CD4-positive, alpha-beta T cell treated with Interleukin-15 for 1 hour (primary cell): ENCODE measurements around the gene RAMP1.

Experiments used
- DNase-seq: peaks from one replicate; pipeline ENCODE4 v3.0.0-alpha.2; 2020

The RAMP1 gene

GRCh38 chr2:237896507-237896892 is 37.1 kb downstream of the RAMP1 start:
- no peak for DNase-seq

DNA sequence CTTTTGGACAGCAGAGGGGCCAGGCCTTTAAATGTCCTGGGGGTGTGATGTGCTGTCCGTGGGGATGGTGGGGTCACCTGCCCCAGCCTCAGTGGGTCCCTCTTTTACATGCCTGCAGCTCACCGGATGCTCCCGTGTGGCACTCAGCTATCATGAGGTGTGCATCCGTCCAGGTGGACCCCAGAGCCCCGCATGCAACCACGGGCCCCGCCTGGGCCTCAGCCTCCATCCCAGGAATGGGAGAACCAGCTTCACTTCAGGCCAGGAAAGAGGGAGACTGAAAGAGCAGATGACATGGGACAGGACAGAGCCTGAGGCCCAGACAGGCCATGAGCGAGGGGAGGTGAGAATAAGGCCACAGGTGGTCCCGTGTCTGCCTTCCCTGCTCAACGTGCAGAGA is 37.5 kb downstream of the RAMP1 start:
- DNase-seq: no peak

GRCh38 chr2:237898057-237898414 is 38.6 kb downstream of the RAMP1 start:
- no peak for DNase-seq

GRCh38 chr2:237900891-237901831 is 41.7 kb downstream of the RAMP1 start:
- peak; percentile 48 for DNase-seq

DNA sequence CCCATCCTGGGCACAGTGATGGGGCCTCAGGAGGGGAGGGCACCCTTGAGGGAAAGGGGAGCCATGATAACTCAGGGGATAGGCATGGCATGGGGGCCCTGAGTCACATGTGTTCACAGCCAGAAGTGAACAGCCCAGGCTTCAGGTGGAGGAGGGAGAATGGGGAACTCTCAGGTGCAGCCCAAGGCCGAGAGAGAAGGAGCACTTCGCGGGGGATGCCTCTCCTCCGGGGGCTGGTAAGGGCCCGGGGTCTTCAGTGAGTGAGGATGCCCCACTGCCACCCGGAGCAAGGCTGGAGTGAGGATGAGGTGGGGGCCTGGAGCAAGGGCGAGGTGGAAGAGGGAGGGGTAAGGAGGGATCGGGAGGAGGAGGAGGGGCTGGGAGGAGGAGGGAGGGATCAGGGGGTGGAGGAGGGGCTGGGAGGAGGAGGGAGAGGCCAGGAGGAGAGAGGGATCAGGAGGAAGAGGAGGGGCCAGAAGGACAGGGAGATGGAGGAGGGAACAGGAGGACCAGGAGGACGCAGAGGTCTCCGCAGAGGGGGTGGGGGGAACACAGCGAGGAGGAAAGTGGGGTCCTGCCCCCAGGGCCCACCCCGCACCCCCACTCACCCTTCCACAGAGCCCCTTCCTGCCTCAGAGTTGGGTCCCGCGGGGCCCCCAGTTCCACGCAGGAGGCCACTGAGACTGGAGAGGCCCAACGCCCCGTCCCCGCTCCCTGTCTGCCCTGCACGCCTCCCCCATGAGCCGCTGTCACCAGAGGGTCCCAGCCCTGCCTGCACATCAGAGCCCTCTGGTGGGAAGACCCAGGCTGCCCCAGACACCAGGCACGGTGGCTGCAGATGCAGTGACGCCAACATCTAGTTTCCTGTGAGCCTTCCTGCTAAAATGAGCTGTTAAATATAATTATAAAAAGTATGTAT is 42.8 kb downstream of the RAMP1 start:
- DNase-seq: peak; percentile 68

- peak; percentile 25 for DNase-seq
Observed at GRCh38 chr2:237904831-237905599, 45.6 kb downstream of the RAMP1 start.

GRCh38 chr2:237907144-237907543 is 47.7 kb downstream of the RAMP1 start:
- no peak for DNase-seq

- DNase-seq: no peak
Observed at GRCh38 chr2:237909075-237909695, 49.8 kb downstream of the RAMP1 start.

GRCh38 chr2:237909801-237910475 is 50.5 kb downstream of the RAMP1 start:
- DNase-seq: no peak

- DNase-seq: no peak
Observed at GRCh38 chr2:237910576-237911362, 51.3 kb downstream of the RAMP1 start.

DNA sequence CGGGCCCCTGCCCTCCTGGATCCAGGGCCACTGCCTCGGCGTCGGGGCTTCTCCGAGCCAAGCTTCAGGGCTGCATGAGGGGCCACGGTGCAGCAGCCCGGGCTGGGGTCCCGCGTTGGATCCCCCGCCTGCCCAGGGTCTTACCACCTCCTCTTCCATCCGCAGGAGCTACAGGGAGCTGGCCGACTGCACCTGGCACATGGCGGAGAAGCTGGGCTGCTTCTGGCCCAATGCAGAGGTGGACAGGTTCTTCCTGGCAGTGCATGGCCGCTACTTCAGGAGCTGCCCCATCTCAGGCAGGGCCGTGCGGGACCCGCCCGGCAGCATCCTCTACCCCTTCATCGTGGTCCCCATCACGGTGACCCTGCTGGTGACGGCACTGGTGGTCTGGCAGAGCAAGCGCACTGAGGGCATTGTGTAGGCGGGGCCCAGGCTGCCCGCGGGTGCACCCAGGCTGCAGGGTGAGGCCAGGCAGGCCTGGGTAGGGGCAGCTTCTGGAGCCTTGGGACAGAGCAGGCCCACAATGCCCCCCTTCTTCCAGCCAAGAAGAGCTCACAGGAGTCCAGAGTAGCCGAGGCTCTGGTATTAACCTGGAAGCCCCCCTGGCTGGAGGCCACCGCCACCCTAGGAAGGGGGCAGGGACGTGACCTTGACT is 52.1 kb downstream of the RAMP1 start:
- DNase-seq: no peak

GRCh38 chr2:237912271-237913192 is 53.1 kb downstream of the RAMP1 start:
- no peak for DNase-seq

GRCh38 chr2:237913193-237913917 is 53.9 kb downstream of the RAMP1 start:
- no peak for DNase-seq

DNA sequence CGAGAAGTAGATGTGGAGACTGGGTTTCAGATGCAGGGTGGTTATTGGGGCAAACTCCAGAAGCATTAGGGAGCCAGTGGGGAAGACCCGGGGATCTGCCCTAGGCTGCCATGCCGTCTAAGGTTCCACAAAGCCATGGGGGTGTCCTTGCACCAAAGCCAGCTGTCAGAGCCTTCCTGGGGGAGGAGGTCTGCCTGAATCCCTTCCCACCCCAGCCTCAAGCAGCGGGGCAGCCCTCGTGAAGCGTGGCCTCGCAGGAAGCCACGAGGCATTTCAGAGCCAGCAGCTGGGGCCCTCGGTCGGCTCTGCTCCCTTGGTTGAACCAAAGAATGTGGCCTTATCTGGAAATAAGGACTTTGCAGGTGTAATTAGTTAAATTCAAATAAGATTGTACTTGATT is 56.2 kb downstream of the RAMP1 start:
- DNase-seq: no peak

- no peak for DNase-seq
Observed at GRCh38 chr2:237916296-237916695, 56.9 kb downstream of the RAMP1 start.

DNA sequence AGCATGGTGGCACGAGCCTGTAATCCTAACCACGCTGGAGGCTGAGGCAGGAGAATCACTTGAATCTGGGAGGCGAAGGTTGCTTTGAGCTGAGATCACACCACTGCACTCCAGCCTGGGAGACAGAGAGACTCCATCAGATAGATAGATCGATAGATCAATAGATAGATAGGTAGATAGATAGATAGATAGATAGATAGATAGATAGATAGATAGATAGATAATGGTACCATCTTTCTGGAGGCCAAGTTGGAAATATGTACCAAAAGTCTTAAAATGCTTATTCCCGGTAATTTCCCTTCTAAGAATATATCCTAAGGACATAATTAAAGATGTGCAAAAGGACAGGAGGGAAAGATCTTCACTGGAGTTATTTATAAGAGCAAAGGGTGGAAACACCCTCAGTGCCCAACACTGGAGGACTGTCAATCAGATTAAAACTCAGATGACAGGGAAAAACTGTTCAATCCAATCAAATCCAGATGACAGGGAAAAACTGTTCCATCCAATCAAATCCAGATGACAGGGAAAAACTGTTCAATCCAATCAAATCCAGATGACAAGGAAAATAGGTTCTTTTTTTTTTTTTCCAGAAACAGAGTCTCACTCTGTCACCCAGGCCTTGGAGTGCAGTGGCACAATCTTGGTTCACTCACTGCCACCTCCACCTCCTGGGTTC is 58.4 kb downstream of the RAMP1 start:
- no peak for DNase-seq

GRCh38 chr2:237919593-237919992 is 60.2 kb downstream of the RAMP1 start:
- peak; percentile 25 for DNase-seq

GRCh38 chr2:237920673-237921072 is 61.2 kb downstream of the RAMP1 start:
- DNase-seq: no peak
